Ascending aorta (tissue), 2 donors: Measurements from ENCODE around the gene PTPN3. TPM values are rescaled to one million over a fixed set of nuclear protein-coding genes. Genes with fewer than 3 reads are reported as not detected.

Experiments
- DNase-seq, 2 donors: peaks; one replicate each; pipeline ENCODE4 v3.0.0-alpha.2; 2019; ENCODE audit warnings: low spot score in 2 of 2
- H3K27ac ChIP-seq, 2 donors: fragments of 200-600 bp; sonication (generic); one replicate each; pipeline ENCODE4 v1.5.1; 2016 to 2017; ENCODE audit warnings: mild to moderate bottlenecking in 1 of 2
- H3K27me3 ChIP-seq: fragments of 200-600 bp; sonication (generic); one replicate; pipeline ENCODE4 v1.5.1; 2017
- H3K36me3 ChIP-seq, 2 donors: fragments of 200-600 bp; sonication (generic); one replicate each; pipeline ENCODE4 v1.5.1; 2016
- H3K4me1 ChIP-seq, 2 donors: fragments of 200-600 bp; sonication (generic); one replicate each; pipeline ENCODE4 v1.5.1; 2016 to 2017; ENCODE audit warnings: mild to moderate bottlenecking in 1 of 2
- H3K4me3 ChIP-seq, 2 donors: fragments of 200-600 bp; sonication (generic); one replicate each; pipeline ENCODE4 v1.5.1; 2016 to 2017; ENCODE audit warnings: mild to moderate bottlenecking in 1 of 2
- H3K9me3 ChIP-seq, 2 donors: fragments of 200-600 bp; sonication (generic); one replicate each; pipeline ENCODE4 v1.5.1; 2016
- CTCF ChIP-seq, 3 experiments: fragments of 200-600 bp in 2 of 3; fragments of 450-650 bp in 1 of 3; sonication (generic) in 2 of 3; IDR thresholded peaks; one replicate each; pipeline ENCODE4 v1.5.1; 2016 to 2019; ENCODE audit warnings: antibody characterized with exemption in 3 of 3, mild to moderate bottlenecking in 1 of 3, moderate library complexity in 1 of 3
- intact Hi-C: fragments of 100-400 bp; cut with DNase I; formaldehyde crosslinking; loops from one replicate; pipeline ENCODE4 v1.15.1; 2023
- total RNA-seq: library from RNA; depleted of rRNA; stranded (reverse); fragments of >200 nt; gene quantifications from one replicate; pipeline ENCODE4 v1.1.0, GENCODE V29; 2016

PTPN3 gene
- total RNA-seq, 1 donor from 2014 or later, result 4.3 TPM

- intact Hi-C loops, result loop anchor here (2.0 kb wide), 1 partner anchor 13 kb away; no protein-coding TSS in a partner anchor
- no peaks in the 10 kb centered on the region for H3K36me3 ChIP-seq
- peak overlapping the region in 1 of 2 donors; percentile 34 for H3K27ac ChIP-seq
- no peak for TF ChIP-seq CTCF (IDR thresholded peaks at IDR 0.05)
- DNase-seq, result no peak
- H3K9me3 ChIP-seq, result no peaks in the 10 kb centered on the region
- peaks cover 0 to 6% of the 10 kb centered on the region in 2 donors for H3K4me1 ChIP-seq
- H3K27me3 ChIP-seq, result no peaks in the 10 kb centered on the region
- H3K4me3 ChIP-seq, result no peak overlapping the region
These were observed 14.2 kb downstream of the PTPN3 start for GRCh38 chr9:109483744-109484429.

- peak overlapping the region; percentile 40 to 67 for H3K27ac ChIP-seq
- H3K36me3 ChIP-seq, result no peaks in the 10 kb centered on the region
- intact Hi-C loops, result loop anchor here (2.0 kb wide), 1 partner anchor 14 kb away; no protein-coding TSS in a partner anchor
These were observed 15.7 kb downstream of the PTPN3 start for GRCh38 chr9:109482391-109482916.

DNA sequence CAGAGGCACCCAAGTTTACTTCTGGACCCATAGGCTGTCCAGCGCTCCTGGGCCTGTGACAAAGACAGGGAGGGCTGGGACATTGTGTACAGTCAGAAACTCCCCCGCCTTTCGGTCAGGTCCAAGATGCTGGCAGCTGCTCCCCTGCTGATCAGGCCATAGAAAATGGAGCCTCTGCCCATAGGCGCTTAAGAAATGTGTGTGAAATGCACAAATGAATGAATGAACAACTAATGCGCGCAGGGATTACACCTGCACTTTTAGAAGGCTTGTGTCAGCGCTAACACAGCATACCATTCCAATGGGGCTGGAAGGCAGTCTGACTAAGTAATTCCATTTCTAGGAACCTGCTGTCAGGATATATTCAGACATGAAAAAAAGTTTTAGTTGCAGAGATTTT is 16.3 kb downstream of the PTPN3 start:
- TF ChIP-seq CTCF (IDR thresholded peaks at IDR 0.05), result no peak
- Histone ChIP-seq H3K4me3 (no peak overlapping the region), H3K27ac (peak overlapping the region in 1 of 2 donors; percentile 40), H3K4me1 (peaks cover 0 to 11% of the 10 kb centered on the region in 2 donors), H3K36me3 (no peaks in the 10 kb centered on the region), H3K27me3 (no peaks in the 10 kb centered on the region), H3K9me3 (no peaks in the 10 kb centered on the region)
- intact Hi-C loops, result loop anchor here (2.0 kb wide), 1 partner anchor 15 kb away; no protein-coding TSS in a partner anchor
- DNase-seq, result no peak

More at GRCh38 chr9:109482391-109482916, 15.7 kb downstream of the PTPN3 start:
- no peak for DNase-seq
- H3K9me3 ChIP-seq, result no peaks in the 10 kb centered on the region
- peaks cover 0 to 7% of the 10 kb centered on the region in 2 donors for H3K4me1 ChIP-seq
- no peak overlapping the region for H3K4me3 ChIP-seq
- no peaks in the 10 kb centered on the region for H3K27me3 ChIP-seq
- TF ChIP-seq CTCF (IDR thresholded peaks at IDR 0.05), result no peak

GRCh38 chr9:109479822-109480221 is 18.3 kb downstream of the PTPN3 start:
- TF ChIP-seq CTCF (IDR thresholded peaks at IDR 0.05), result no peak
- Histone ChIP-seq H3K4me3 (no peak overlapping the region), H3K36me3 (no peaks in the 10 kb centered on the region), H3K27ac (no peak overlapping the region), H3K27me3 (no peaks in the 10 kb centered on the region), H3K9me3 (no peaks in the 10 kb centered on the region), H3K4me1 (peaks cover 6 to 19% of the 10 kb centered on the region in 2 donors)
- intact Hi-C loops, result loop anchor here (10.0 kb wide), 1 partner anchor 315 kb away; no protein-coding TSS in a partner anchor
- no peak for DNase-seq

GRCh38 chr9:109478665-109479380 is 19.3 kb downstream of the PTPN3 start:
- no peaks in the 10 kb centered on the region for H3K9me3 ChIP-seq
- H3K4me1 ChIP-seq, result peaks cover 16 to 29% of the 10 kb centered on the region in 2 donors
- no peaks in the 10 kb centered on the region for H3K36me3 ChIP-seq
- H3K4me3 ChIP-seq, result no peak overlapping the region
- peak overlapping the region; percentile 84 to 93 for H3K27ac ChIP-seq
- no peak for TF ChIP-seq CTCF (IDR thresholded peaks at IDR 0.05)
- no peaks in the 10 kb centered on the region for H3K27me3 ChIP-seq
- intact Hi-C loops, result loop anchor here (10.0 kb wide), 1 partner anchor 316 kb away; no protein-coding TSS in a partner anchor
- no peak for DNase-seq
